KMS-11 (cell line): ENCODE data around the gene MAN2A1.
"Not testable (repeated sequence)": the region's sequence is repeated elsewhere in the genome, so short reads cannot be mapped to it uniquely, and the experiment has no call there.

Source experiments
- H2AFZ ChIP-seq: fragments of 200-600 bp; sonication (generic); 2 replicates; pipeline ENCODE4 v1.6.1; 2016; ENCODE audit warnings: antibody characterized with exemption, mixed run types, low read depth
- H3K27ac ChIP-seq: fragments of 200-600 bp; sonication (generic); 2 replicates; pipeline ENCODE4 v1.6.1; 2016; ENCODE audit warnings: mild to moderate bottlenecking, mixed run types
- H3K27me3 ChIP-seq: fragments of 200-600 bp; sonication (generic); 2 replicates; pipeline ENCODE4 v1.6.1; 2017; ENCODE audit warnings: mild to moderate bottlenecking, low read depth, mixed run types, moderate library complexity; ENCODE audit not compliant: insufficient read depth
- H3K36me3 ChIP-seq: fragments of 200-600 bp; sonication (generic); 2 replicates; pipeline ENCODE4 v1.6.1; 2017; ENCODE audit warnings: mild to moderate bottlenecking, mixed run types; ENCODE audit not compliant: insufficient read depth
- H3K4me1 ChIP-seq: fragments of 200-600 bp; sonication (generic); 2 replicates; pipeline ENCODE4 v1.6.1; 2016; ENCODE audit warnings: mild to moderate bottlenecking, low read depth, mixed run types; ENCODE audit not compliant: poor library complexity, severe bottlenecking
- H3K4me2 ChIP-seq: fragments of 200-600 bp; sonication (generic); 2 replicates; pipeline ENCODE4 v1.7.0; 2016; ENCODE audit warnings: mild to moderate bottlenecking, mixed run types
- H3K4me3 ChIP-seq: fragments of 200-600 bp; sonication (generic); IDR thresholded peaks from 2 replicates; pipeline ENCODE4 v1.6.1; 2017; ENCODE audit warnings: low read depth, low read length, mixed read lengths; ENCODE audit not compliant: insufficient read depth
- H3K79me2 ChIP-seq: fragments of 200-600 bp; sonication (generic); 2 replicates; pipeline ENCODE4 v1.6.1; 2016; ENCODE audit warnings: low read depth, mixed run types; ENCODE audit not compliant: insufficient read depth
- H3K9ac ChIP-seq: fragments of 200-600 bp; sonication (generic); 2 replicates; pipeline ENCODE4 v1.6.1; 2016; ENCODE audit warnings: mild to moderate bottlenecking, mixed run types
- H4K20me1 ChIP-seq: fragments of 200-600 bp; sonication (generic); 2 replicates; pipeline ENCODE4 v1.6.1; 2016; ENCODE audit warnings: mild to moderate bottlenecking, mixed run types; ENCODE audit not compliant: insufficient read depth
- TF ChIP-seq, protein P1 (sequence below): fragments of 200-600 bp; sonication (generic); conservative IDR thresholded peaks from 2 replicates; pipeline ENCODE4 v1.6.1; 2017; ENCODE audit warnings: low read depth, mild to moderate bottlenecking, antibody characterized with exemption, low read length, moderate library complexity, mixed read lengths

Gene MAN2A1

DNA sequence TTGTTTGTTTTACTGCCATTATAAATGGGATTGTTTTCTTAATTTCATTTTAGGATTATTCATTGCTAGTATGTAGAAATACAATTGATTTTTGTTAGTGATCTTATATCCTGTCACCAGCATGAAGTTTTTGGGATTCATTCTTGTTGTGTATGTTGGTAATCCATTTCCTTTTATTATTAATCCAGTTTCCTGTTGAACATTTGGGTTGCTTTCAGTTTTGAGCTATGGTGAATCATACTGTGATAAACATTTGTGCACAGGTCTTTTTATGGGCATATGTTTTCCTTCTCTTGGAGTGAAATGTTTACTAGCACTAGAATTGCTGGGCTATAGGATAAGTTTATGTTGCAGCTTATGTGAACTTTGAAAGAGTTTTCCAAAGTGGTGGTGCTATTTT is 69.6 kb downstream of the MAN2A1 start:
- no peak overlapping the region for H2AFZ ChIP-seq
- H3K36me3 ChIP-seq, result peaks cover 11% of the 10 kb centered on the region; the same call in 1 of the 2 replicates
- H3K9ac ChIP-seq, result no peak overlapping the region
- TF ChIP-seq, protein P1, sequence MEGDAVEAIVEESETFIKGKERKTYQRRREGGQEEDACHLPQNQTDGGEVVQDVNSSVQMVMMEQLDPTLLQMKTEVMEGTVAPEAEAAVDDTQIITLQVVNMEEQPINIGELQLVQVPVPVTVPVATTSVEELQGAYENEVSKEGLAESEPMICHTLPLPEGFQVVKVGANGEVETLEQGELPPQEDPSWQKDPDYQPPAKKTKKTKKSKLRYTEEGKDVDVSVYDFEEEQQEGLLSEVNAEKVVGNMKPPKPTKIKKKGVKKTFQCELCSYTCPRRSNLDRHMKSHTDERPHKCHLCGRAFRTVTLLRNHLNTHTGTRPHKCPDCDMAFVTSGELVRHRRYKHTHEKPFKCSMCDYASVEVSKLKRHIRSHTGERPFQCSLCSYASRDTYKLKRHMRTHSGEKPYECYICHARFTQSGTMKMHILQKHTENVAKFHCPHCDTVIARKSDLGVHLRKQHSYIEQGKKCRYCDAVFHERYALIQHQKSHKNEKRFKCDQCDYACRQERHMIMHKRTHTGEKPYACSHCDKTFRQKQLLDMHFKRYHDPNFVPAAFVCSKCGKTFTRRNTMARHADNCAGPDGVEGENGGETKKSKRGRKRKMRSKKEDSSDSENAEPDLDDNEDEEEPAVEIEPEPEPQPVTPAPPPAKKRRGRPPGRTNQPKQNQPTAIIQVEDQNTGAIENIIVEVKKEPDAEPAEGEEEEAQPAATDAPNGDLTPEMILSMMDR, result no peak
- no peak overlapping the region for H3K27ac ChIP-seq
- H3K4me3 ChIP-seq, result no peak overlapping the region
- H4K20me1 ChIP-seq, result no peaks in the 10 kb centered on the region; the same call in 1 of the 2 replicates
- no peaks in the 10 kb centered on the region for H3K27me3 ChIP-seq
- H3K79me2 ChIP-seq, result peaks cover 54% of the 10 kb centered on the region
- peaks cover 4% of the 10 kb centered on the region for H3K4me1 ChIP-seq
- no peak overlapping the region for H3K4me2 ChIP-seq

DNA sequence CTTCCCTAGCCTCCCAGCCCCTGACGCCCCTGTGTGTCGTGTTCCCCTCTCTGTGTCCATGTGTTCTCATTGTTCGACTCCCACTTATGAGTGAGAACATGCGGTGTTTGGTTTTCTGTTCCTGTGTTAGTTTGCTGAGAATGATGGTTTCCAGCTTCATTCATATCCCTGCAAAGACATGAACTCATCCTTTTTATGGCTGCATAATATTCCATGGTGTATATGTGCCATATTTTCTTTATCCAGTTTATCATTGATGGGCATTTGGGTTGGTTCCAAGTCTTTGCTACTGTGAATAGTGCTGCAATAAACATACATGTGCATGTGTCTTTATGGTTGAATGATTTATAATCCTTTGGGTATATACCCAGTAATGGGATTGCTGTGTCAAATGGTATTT is 70.4 kb downstream of the MAN2A1 start:
- Histone ChIP-seq H3K79me2 (peaks cover 50% of the 10 kb centered on the region), H3K36me3 (peaks cover 11% of the 10 kb centered on the region; the same call in 1 of the 2 replicates)
- not testable (repeated sequence) for H2AFZ ChIP-seq, H3K4me2 ChIP-seq, H3K27me3 ChIP-seq, H3K27ac ChIP-seq, H4K20me1 ChIP-seq, H3K4me1 ChIP-seq, H3K4me3 ChIP-seq, H3K9ac ChIP-seq

- Histone ChIP-seq H3K4me2 (no peak overlapping the region), H3K79me2 (peaks cover 52% of the 10 kb centered on the region), H3K36me3 (peaks cover 8% of the 10 kb centered on the region; the same call in 1 of the 2 replicates), H3K4me1 (peaks cover 4% of the 10 kb centered on the region), H3K27me3 (no peaks in the 10 kb centered on the region), H3K27ac (no peak overlapping the region), H3K9ac (no peak overlapping the region), H3K4me3 (no peak overlapping the region), H4K20me1 (no peaks in the 10 kb centered on the region; the same call in 1 of the 2 replicates), H2AFZ (no peak overlapping the region)
- TF ChIP-seq, protein P1, result no peak
Observed at GRCh38 chr5:109762821-109763220, 73.1 kb downstream of the MAN2A1 start.

DNA sequence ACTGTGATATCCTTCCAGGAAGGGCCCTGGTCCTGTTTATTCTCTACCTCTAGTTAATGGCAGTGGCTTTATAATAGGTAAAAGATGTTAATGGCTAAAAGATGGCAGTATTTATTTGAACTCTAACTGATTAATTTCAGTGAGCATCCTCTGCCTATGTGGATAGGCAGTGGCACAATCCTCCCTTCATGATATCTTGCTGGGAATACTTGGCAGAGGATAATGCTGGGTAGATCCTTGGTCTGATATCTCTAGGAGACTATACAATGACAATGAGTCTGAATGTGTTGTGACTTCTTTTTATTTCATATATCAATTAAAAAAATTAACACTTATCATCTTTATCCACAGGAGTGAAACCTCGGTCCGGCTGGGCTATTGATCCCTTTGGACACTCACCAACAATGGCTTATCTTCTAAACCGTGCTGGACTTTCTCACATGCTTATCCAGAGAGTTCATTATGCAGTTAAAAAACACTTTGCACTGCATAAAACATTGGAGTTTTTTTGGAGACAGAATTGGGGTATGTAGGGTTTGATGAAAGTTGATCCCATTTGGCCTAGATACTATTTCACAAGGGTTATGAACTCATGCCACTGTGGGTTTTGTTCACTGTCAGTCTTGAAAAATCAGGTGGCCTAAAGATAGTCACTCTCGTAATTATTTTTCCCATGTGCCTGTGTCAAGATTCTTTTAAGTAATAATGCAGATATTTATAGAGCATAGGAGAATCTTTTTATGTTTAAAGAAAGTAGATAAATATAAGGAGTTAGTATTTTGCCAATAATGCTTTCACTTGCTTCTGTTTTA is 77.7 kb downstream of the MAN2A1 start:
- Histone ChIP-seq H3K79me2 (peaks cover 32% of the 10 kb centered on the region), H3K36me3 (peaks cover 7% of the 10 kb centered on the region; the same call in 1 of the 2 replicates), H3K27ac (no peak overlapping the region), H2AFZ (no peak overlapping the region), H3K4me3 (no peak overlapping the region), H3K4me1 (no peaks in the 10 kb centered on the region), H3K9ac (no peak overlapping the region), H3K4me2 (no peak overlapping the region), H3K27me3 (no peaks in the 10 kb centered on the region), H4K20me1 (no peaks in the 10 kb centered on the region; the same call in 1 of the 2 replicates)
- TF ChIP-seq, protein P1, result no peak

DNA sequence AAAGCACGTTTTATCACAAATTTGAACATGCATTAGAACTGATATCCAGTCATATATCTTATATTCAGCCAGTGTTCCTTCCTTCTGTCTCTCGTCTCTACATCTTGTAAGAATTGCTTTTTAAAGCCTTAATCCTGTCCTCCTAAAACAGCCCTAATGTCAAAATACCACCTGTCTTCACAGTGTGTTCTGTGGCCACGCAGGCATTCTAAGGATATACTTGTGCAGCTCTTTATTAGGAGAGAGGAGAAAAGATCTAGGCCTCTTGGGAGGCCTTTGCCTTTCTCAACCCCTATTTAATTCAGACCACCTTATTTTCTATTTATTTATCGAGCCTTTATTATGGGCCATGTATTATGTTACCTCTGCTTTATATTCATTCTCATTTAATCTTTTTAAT is 78.3 kb downstream of the MAN2A1 start:
- Histone ChIP-seq H3K4me1 (no peaks in the 10 kb centered on the region), H3K27ac (no peak overlapping the region), H3K9ac (no peak overlapping the region), H3K4me2 (no peak overlapping the region), H3K36me3 (peaks cover under 1% of the 10 kb centered on the region; the same call in 1 of the 2 replicates), H3K27me3 (no peaks in the 10 kb centered on the region), H4K20me1 (no peaks in the 10 kb centered on the region; the same call in 1 of the 2 replicates), H2AFZ (no peak overlapping the region), H3K79me2 (peaks cover 27% of the 10 kb centered on the region), H3K4me3 (no peak overlapping the region)
- TF ChIP-seq, protein P1, result no peak
